Neural cell (in vitro differentiated cells): Measurements from ENCODE around the gene REV3L. TPM values are rescaled to one million over a fixed set of nuclear protein-coding genes. Genes with fewer than 3 reads are reported as not detected.
A peak's percentile ranks its signal among the peaks of the same experiment; 100 is the strongest.
"Not testable (repeated sequence)": the region's sequence is repeated elsewhere in the genome, so short reads cannot be mapped to it uniquely, and the experiment has no call there.

Experiments used
- H2AFZ ChIP-seq: fragments of 200-600, 300-800 bp; sonication (generic), shearing (Covaris generic); 2 replicates; pipeline ENCODE4 v1.6.0; 2014; ENCODE audit warnings: low read depth, mild to moderate bottlenecking, antibody characterized with exemption, low read length, moderate library complexity
- H3F3A ChIP-seq: fragments of 200-600 bp; shearing (Covaris generic); 2 replicates; pipeline ENCODE4 v1.6.1; 2016; ENCODE audit warnings: mild to moderate bottlenecking, moderate library complexity, mixed read lengths, antibody characterized with exemption, low read length; ENCODE audit not compliant: insufficient read depth, poor library complexity, severe bottlenecking
- H3K27ac ChIP-seq: fragments of 200-600, 300-800 bp; sonication (generic), shearing (Covaris generic); 2 replicates; pipeline ENCODE4 v1.5.1; 2014; ENCODE audit warnings: mild to moderate bottlenecking, low read length, moderate library complexity
- H3K27me3 ChIP-seq: fragments of 300-800, 200-600 bp; sonication (generic), shearing (Covaris generic); 2 replicates; pipeline ENCODE4 v1.6.0; 2014; ENCODE audit warnings: mild to moderate bottlenecking, low read depth, low read length, moderate library complexity; ENCODE audit not compliant: insufficient read depth
- H3K36me3 ChIP-seq: fragments of 300-800, 200-600 bp; sonication (generic), shearing (Covaris generic); 2 replicates; pipeline ENCODE4 v1.5.1; 2014; ENCODE audit warnings: mild to moderate bottlenecking, antibody characterized with exemption, low read length, moderate library complexity; ENCODE audit not compliant: insufficient read depth
- H3K4me2 ChIP-seq: fragments of 300-800, 200-600 bp; sonication (generic), shearing (Covaris generic); 2 replicates; pipeline ENCODE4 v1.6.0; 2014; ENCODE audit warnings: mild to moderate bottlenecking, low read length
- H3K4me3 ChIP-seq: fragments of 300-800, 200-600 bp; sonication (generic), shearing (Covaris generic); 2 replicates; pipeline ENCODE4 v1.5.1; 2014; ENCODE audit warnings: mild to moderate bottlenecking, low read length, moderate library complexity
- H3K79me2 ChIP-seq: fragments of 200-600 bp; shearing (Covaris generic); replicated peaks from 2 replicates; pipeline ENCODE4 v1.6.0; 2014; ENCODE audit warnings: mild to moderate bottlenecking, low read length, moderate library complexity; ENCODE audit not compliant: insufficient read depth
- H3K9ac ChIP-seq: fragments of 300-800, 200-600 bp; sonication (generic), shearing (Covaris generic); 2 replicates; pipeline ENCODE4 v1.6.1; 2016; ENCODE audit warnings: mild to moderate bottlenecking, low read length, mixed read lengths
- H3K9me2 ChIP-seq: fragments of 200-600 bp; shearing (Covaris generic); 2 replicates; pipeline ENCODE4 v1.6.1; 2016; ENCODE audit warnings: mild to moderate bottlenecking, low read length, mixed read lengths; ENCODE audit not compliant: insufficient read depth
- H3K9me3 ChIP-seq: fragments of 200-600, 300-800 bp; sonication (generic), shearing (Covaris generic); 2 replicates; pipeline ENCODE4 v1.6.1; 2016; ENCODE audit warnings: mild to moderate bottlenecking, mixed run types, low read length, moderate library complexity, mixed read lengths
- H4K20me1 ChIP-seq: fragments of 200-600 bp; shearing (Covaris generic); 2 replicates; pipeline ENCODE4 v1.6.1; 2016; ENCODE audit warnings: mild to moderate bottlenecking, mixed run types; ENCODE audit not compliant: insufficient read depth
- CTCF ChIP-seq: fragments of 450-650 bp; IDR thresholded peaks from 2 replicates; pipeline ENCODE4 v1.5.1; 2014; ENCODE audit warnings: antibody characterized with exemption, mild to moderate bottlenecking, moderate library complexity; ENCODE audit not compliant: poor library complexity, severe bottlenecking
- EP300 ChIP-seq: fragments of 450-650 bp; conservative IDR thresholded peaks from 2 replicates; pipeline ENCODE4 v1.6.1; 2014; ENCODE audit warnings: antibody characterized with exemption, mild to moderate bottlenecking, moderate library complexity; ENCODE audit not compliant: poor library complexity, severe bottlenecking
- EZH2 ChIP-seq: fragments of 200-600, 300-800 bp; shearing (Covaris generic), sonication (generic); IDR thresholded peaks from 2 replicates; pipeline ENCODE4 v1.6.1; 2014; ENCODE audit warnings: antibody characterized with exemption, low read length, borderline replicate concordance, mild to moderate bottlenecking; ENCODE audit not compliant: insufficient read depth, poor library complexity, severe bottlenecking
- MXI1 ChIP-seq: fragments of 450-650 bp; conservative IDR thresholded peaks from 2 replicates; pipeline ENCODE4 v1.6.1; 2014; ENCODE audit warnings: antibody characterized with exemption, mild to moderate bottlenecking; ENCODE audit not compliant: poor library complexity, severe bottlenecking
- RAD21 ChIP-seq: fragments of 450-650 bp; conservative IDR thresholded peaks from 2 replicates; pipeline ENCODE4 v1.6.1; 2014; ENCODE audit warnings: antibody characterized with exemption, mild to moderate bottlenecking, moderate library complexity
- SMC3 ChIP-seq: fragments of 450-650 bp; conservative IDR thresholded peaks from 2 replicates; pipeline ENCODE4 v1.6.1; 2014; ENCODE audit warnings: antibody characterized with exemption, mild to moderate bottlenecking, moderate library complexity; ENCODE audit not compliant: poor library complexity
- polyA plus RNA-seq: library from polyadenylated mRNA; depleted of rRNA; stranded (reverse); fragments of >200 nt; gene quantifications from 2 replicates; pipeline ENCODE4 v1.2.3, GENCODE V29; 2014
- TF ChIP-seq, protein P1 (sequence below): IDR thresholded peaks from 2 replicates; pipeline ENCODE4 v1.6.1; 2012; ENCODE audit warnings: borderline replicate concordance

Gene REV3L
- polyA plus RNA-seq, 1 donor from 2014 or later = 60.2 TPM

- no peak overlapping the region for H3K27ac ChIP-seq
- H3K9ac ChIP-seq = no peak overlapping the region
- no peaks in the 10 kb centered on the region for H3F3A ChIP-seq
- H3K9me2 ChIP-seq = no peaks in the 10 kb centered on the region
- H2AFZ ChIP-seq = no peak overlapping the region
- no peaks in the 10 kb centered on the region for H4K20me1 ChIP-seq
- no peaks in the 10 kb centered on the region for H3K9me3 ChIP-seq
- TF ChIP-seq EP300 (no peak), RAD21 (no peak), SMC3 (no peak), EZH2 (no peak), MXI1 (no peak)
- H3K79me2 ChIP-seq = peaks cover 18% of the 10 kb centered on the region
- no peaks in the 10 kb centered on the region for H3K27me3 ChIP-seq
- no peak overlapping the region for H3K4me3 ChIP-seq
- no peak overlapping the region for H3K4me2 ChIP-seq
- H3K36me3 ChIP-seq = no peaks in the 10 kb centered on the region
Measured at GRCh38 chr6:111258010-111258409, 225.0 kb downstream of the REV3L start.

- H3K4me3 ChIP-seq = no peak overlapping the region
- no peaks in the 10 kb centered on the region for H3K9me3 ChIP-seq
- TF ChIP-seq CTCF = peak; percentile 35
- peak; percentile 36 for TF ChIP-seq RAD21
- no peak for TF ChIP-seq SMC3
- H2AFZ ChIP-seq = no peak overlapping the region
- no peaks in the 10 kb centered on the region for H3K27me3 ChIP-seq
- no peaks in the 10 kb centered on the region for H3K9me2 ChIP-seq
- H3F3A ChIP-seq = no peaks in the 10 kb centered on the region
- no peak overlapping the region for H3K4me2 ChIP-seq
- H3K9ac ChIP-seq = no peak overlapping the region
- H3K79me2 ChIP-seq = peaks cover 13% of the 10 kb centered on the region
- no peaks in the 10 kb centered on the region for H3K36me3 ChIP-seq
- H4K20me1 ChIP-seq = no peaks in the 10 kb centered on the region
- H3K27ac ChIP-seq = no peak overlapping the region
Measured at GRCh38 chr6:111256646-111257045, 226.4 kb downstream of the REV3L start.

GRCh38 chr6:111255838-111256237 is 227.2 kb downstream of the REV3L start:
- not testable (repeated sequence) for H3K9ac ChIP-seq, H3K9me3 ChIP-seq, H3K27ac ChIP-seq, H3K4me2 ChIP-seq, H3K9me2 ChIP-seq, H3K36me3 ChIP-seq, H3K79me2 ChIP-seq, H3K27me3 ChIP-seq, H2AFZ ChIP-seq, H3F3A ChIP-seq, H3K4me3 ChIP-seq, H4K20me1 ChIP-seq

GRCh38 chr6:111254779-111255166 is 228.2 kb downstream of the REV3L start:
- Histone ChIP-seq H2AFZ (no peak overlapping the region), H3K4me3 (no peak overlapping the region), H3K36me3 (no peaks in the 10 kb centered on the region), H3K9me2 (no peaks in the 10 kb centered on the region), H3F3A (no peaks in the 10 kb centered on the region), H3K4me2 (no peak overlapping the region), H4K20me1 (no peaks in the 10 kb centered on the region), H3K9ac (no peak overlapping the region), H3K27me3 (no peaks in the 10 kb centered on the region), H3K27ac (no peak overlapping the region), H3K79me2 (no peaks in the 10 kb centered on the region), H3K9me3 (no peaks in the 10 kb centered on the region)
- TF ChIP-seq, protein P1, sequence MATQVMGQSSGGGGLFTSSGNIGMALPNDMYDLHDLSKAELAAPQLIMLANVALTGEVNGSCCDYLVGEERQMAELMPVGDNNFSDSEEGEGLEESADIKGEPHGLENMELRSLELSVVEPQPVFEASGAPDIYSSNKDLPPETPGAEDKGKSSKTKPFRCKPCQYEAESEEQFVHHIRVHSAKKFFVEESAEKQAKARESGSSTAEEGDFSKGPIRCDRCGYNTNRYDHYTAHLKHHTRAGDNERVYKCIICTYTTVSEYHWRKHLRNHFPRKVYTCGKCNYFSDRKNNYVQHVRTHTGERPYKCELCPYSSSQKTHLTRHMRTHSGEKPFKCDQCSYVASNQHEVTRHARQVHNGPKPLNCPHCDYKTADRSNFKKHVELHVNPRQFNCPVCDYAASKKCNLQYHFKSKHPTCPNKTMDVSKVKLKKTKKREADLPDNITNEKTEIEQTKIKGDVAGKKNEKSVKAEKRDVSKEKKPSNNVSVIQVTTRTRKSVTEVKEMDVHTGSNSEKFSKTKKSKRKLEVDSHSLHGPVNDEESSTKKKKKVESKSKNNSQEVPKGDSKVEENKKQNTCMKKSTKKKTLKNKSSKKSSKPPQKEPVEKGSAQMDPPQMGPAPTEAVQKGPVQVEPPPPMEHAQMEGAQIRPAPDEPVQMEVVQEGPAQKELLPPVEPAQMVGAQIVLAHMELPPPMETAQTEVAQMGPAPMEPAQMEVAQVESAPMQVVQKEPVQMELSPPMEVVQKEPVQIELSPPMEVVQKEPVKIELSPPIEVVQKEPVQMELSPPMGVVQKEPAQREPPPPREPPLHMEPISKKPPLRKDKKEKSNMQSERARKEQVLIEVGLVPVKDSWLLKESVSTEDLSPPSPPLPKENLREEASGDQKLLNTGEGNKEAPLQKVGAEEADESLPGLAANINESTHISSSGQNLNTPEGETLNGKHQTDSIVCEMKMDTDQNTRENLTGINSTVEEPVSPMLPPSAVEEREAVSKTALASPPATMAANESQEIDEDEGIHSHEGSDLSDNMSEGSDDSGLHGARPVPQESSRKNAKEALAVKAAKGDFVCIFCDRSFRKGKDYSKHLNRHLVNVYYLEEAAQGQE = no peak
